PC-9 (cell line): ENCODE data around the gene VWDE. TPM values are rescaled to one million over a fixed set of nuclear protein-coding genes. Genes with fewer than 3 reads are reported as not detected.
"Not testable (repeated sequence)": the region's sequence is repeated elsewhere in the genome, so short reads cannot be mapped to it uniquely, and the experiment has no call there.

ENCODE experiments used
- Bru-seq: library from RNA; stranded (reverse); fragments of 400-500 nt; gene quantifications from one replicate; lab custom pipeline; 2021; lab: Mats Ljungman, UMichigan
- BruChase-seq, 2 experiments: library from RNA; stranded (reverse); fragments of 400-500 nt; gene quantifications; one replicate each; lab custom pipeline; 2021; lab: Mats Ljungman, UMichigan
- BruUV-seq: library from RNA; stranded (reverse); fragments of 400-500 nt; replicated peaks from 2 replicates; lab custom pipeline; 2021; lab: Mats Ljungman, UMichigan
- CTCF ChIA-PET: fragments of 300-600 bp; sonication (Branson Sonifier 250); formaldehyde crosslinking; loops from one replicate; lab custom pipeline; 2022; ENCODE audit warnings: antibody characterized with exemption; lab: Charles Lee
- POLR2A ChIA-PET: fragments of 300-600 bp; sonication (Branson Sonifier 250); formaldehyde crosslinking; loops from one replicate; lab custom pipeline; 2022; ENCODE audit warnings: antibody characterized with exemption; ENCODE audit not compliant: unreplicated experiment; lab: Charles Lee
- DNase-seq, 2 experiments: peaks; one replicate each; pipeline versions ENCODE4 v3.0.0 to v3.0.0-alpha.2; 2015 to 2022; ENCODE audit warnings: mixed read lengths in 1 of 2
- H2AFZ ChIP-seq: fragments of 200-600 bp; sonication (generic); 2 replicates; pipeline ENCODE4 v1.8.1; 2017; ENCODE audit warnings: antibody characterized with exemption
- H3F3A ChIP-seq: fragments of 200-600 bp; sonication (generic); 2 replicates; pipeline ENCODE4 v1.8.1; 2017; ENCODE audit warnings: antibody characterized with exemption, mild to moderate bottlenecking, low read depth; ENCODE audit not compliant: insufficient read depth
- H3K27ac ChIP-seq: fragments of 200-600 bp; sonication (generic); 2 replicates; pipeline ENCODE4 v1.6.1; 2016; ENCODE audit warnings: mixed run types
- H3K27me3 ChIP-seq: fragments of 200-600 bp; sonication (generic); 2 replicates; pipeline ENCODE4 v1.6.1; 2016; ENCODE audit warnings: low read depth, mixed run types; ENCODE audit not compliant: insufficient read depth
- H3K36me3 ChIP-seq: fragments of 200-600 bp; sonication (generic); 2 replicates; pipeline ENCODE4 v1.6.1; 2016; ENCODE audit warnings: low read depth, mixed run types
- H3K4me1 ChIP-seq: fragments of 200-600 bp; sonication (generic); replicated peaks from 2 replicates; pipeline ENCODE4 v1.6.1; 2016; ENCODE audit warnings: mixed run types; ENCODE audit not compliant: insufficient read depth
- H3K4me2 ChIP-seq: fragments of 200-600 bp; sonication (generic); 2 replicates; pipeline ENCODE4 v1.6.1; 2017; ENCODE audit warnings: mixed run types
- H3K4me3 ChIP-seq: fragments of 200-600 bp; sonication (generic); 2 replicates; pipeline ENCODE4 v1.6.1; 2016; ENCODE audit warnings: mixed run types
- H3K79me2 ChIP-seq: fragments of 200-600 bp; sonication (generic); 2 replicates; pipeline ENCODE4 v1.6.1; 2017; ENCODE audit warnings: low read depth, mixed run types
- H3K9me2 ChIP-seq: fragments of 200-600 bp; sonication (generic); 2 replicates; pipeline ENCODE4 v1.8.1; 2017; ENCODE audit warnings: mild to moderate bottlenecking; ENCODE audit not compliant: insufficient read depth
- H3K9me3 ChIP-seq: fragments of 200-600 bp; sonication (generic); 2 replicates; pipeline ENCODE4 v1.8.1; 2016; ENCODE audit warnings: low read depth; ENCODE audit not compliant: insufficient read depth
- H4K20me1 ChIP-seq: fragments of 200-600 bp; sonication (generic); 2 replicates; pipeline ENCODE4 v1.8.1; 2017; ENCODE audit not compliant: insufficient read depth
- EZH2 ChIP-seq: fragments of 200-600 bp; sonication (generic); IDR thresholded peaks from 2 replicates; pipeline ENCODE4 v1.8.0; 2017; ENCODE audit warnings: antibody characterized with exemption, low read depth
- intact Hi-C: fragments of 100-400 bp; cut with micrococcal nuclease; formaldehyde crosslinking; loops from one replicate; pipeline ENCODE4 v1.10.0; 2022; ENCODE audit not compliant: unreplicated experiment
- long read RNA-seq: library from polyadenylated mRNA; stranded (forward); transcript quantifications from one replicate; pipeline ENCODE4 v2.0.0, GENCODE V29; 2022
- total RNA-seq: library from RNA; stranded (reverse); gene quantifications from 2 replicates; pipeline ENCODE4 v1.2.3, GENCODE V29; 2021
- TF ChIP-seq, protein P1 (sequence below): fragments of 200-600 bp; sonication (generic); conservative IDR thresholded peaks from 2 replicates; pipeline ENCODE4 v1.6.1; 2017; ENCODE audit warnings: mixed run types, antibody characterized with exemption, mild to moderate bottlenecking, moderate library complexity

The VWDE gene
- 27.3 and 28.8 TPM in 2 replicates for total RNA-seq
- percentile 80 among the genes with signal in this experiment for Bru-seq, nascent RNA
- BruChase-seq, experiment 1, labeled RNA remaining after a 2-hour chase = percentile 92 among the genes with signal in this experiment
- percentile 54 among the genes with signal in this experiment for BruChase-seq, experiment 2, labeled RNA remaining after a 6-hour chase
- long read RNA-seq, full-length matches to known transcripts = 6 of 13 reads
- long read RNA-seq, partial matches to known transcripts = 5 of 13 reads
- long read RNA-seq, other reads (novel, unspliced or antisense) = 2 of 13 reads

DNA sequence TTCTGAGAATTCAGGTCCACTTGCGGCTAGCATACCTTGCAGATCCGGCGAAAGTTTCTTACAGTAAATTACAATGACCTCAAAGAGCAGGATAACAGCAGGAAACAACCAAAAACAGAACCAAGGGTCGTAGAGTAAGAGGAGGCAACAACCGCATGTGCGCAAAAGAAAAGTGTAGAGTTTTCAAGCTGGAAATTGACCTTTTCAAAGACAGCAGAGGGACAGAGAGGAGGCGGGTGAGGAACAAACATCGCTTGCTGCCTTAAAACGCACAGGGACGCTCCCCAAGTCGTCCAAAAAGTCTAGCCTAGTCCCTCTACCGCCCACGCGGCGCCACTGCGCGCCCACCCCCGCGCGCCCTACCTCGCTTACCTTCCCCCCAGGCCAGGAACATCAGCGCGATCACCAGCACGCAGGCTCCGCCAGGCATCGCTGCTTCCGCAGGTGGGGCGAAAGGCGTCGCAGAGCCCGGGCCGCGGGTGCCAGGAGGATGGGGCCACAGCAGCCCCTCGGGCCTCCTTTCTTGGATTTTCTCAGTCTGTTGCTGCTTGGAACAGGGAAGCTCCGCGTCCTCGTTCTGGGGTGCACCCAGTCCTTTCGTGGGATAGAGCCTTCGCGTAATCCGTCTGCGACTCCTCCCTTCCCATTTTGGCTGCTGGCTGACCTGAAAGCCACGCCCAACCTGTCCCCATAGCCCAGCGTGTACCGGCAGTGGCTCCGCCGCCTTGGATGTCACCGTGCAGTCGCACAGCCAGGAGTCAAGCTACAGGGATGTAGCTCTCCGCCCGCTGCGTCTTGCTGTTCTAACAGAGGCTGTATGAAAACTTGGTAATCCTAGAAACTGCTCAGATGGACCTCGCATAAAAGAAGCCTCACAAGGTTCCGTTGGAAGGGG is at the start of gene VWDE:
Gene VWDE (minus strand): TSS at position 579 of the 895 bp plus-strand sequence. CDS start 149 bp downstream, at position 430.
- CTCF ChIA-PET = interaction anchor here (0.7 kb wide), 1 partner anchor 55 kb away, joined by 3 read pairs; no protein-coding TSS in a partner anchor
- POLR2A ChIA-PET = interaction anchor here (0.6 kb wide), 5 partner anchors 13 to 193 kb away, joined by 3 to 6 read pairs (median 6); partner anchors contain the start of gene TMEM106B
- Histone ChIP-seq H3K4me1 (peaks cover 30% of the 10 kb centered on the region), H3K9me3 (no peaks in the 10 kb centered on the region), H4K20me1 (no peaks in the 10 kb centered on the region), H3K4me3 (peak within 1 kb of the TSS; percentile 97), H3K27me3 (no peaks in the 10 kb centered on the region), H3K9me2 (no peaks in the 10 kb centered on the region), H3K27ac (peak within 1 kb of the TSS; percentile 66), H2AFZ (peak within 1 kb of the TSS; percentile 95), H3K79me2 (peaks cover 47% of the 10 kb centered on the region), H3K36me3 (peaks cover 2% of the 10 kb centered on the region; the same call in 1 of the 2 replicates), H3F3A (peaks cover 11% of the 10 kb centered on the region; the same call in 1 of the 2 replicates), H3K4me2 (peak within 1 kb of the TSS; percentile 79)
- TF ChIP-seq, protein P1, sequence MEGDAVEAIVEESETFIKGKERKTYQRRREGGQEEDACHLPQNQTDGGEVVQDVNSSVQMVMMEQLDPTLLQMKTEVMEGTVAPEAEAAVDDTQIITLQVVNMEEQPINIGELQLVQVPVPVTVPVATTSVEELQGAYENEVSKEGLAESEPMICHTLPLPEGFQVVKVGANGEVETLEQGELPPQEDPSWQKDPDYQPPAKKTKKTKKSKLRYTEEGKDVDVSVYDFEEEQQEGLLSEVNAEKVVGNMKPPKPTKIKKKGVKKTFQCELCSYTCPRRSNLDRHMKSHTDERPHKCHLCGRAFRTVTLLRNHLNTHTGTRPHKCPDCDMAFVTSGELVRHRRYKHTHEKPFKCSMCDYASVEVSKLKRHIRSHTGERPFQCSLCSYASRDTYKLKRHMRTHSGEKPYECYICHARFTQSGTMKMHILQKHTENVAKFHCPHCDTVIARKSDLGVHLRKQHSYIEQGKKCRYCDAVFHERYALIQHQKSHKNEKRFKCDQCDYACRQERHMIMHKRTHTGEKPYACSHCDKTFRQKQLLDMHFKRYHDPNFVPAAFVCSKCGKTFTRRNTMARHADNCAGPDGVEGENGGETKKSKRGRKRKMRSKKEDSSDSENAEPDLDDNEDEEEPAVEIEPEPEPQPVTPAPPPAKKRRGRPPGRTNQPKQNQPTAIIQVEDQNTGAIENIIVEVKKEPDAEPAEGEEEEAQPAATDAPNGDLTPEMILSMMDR = no peak; the same call in 1 of the 2 replicates
- TF ChIP-seq EZH2 = no peak
- peak; percentile 83 to 88 for DNase-seq
- BruUV-seq = TSS peak; percentile 65
- intact Hi-C loops = loop anchor here (1.0 kb wide), 1 partner anchor 20 kb away; no protein-coding TSS in a partner anchor

DNA sequence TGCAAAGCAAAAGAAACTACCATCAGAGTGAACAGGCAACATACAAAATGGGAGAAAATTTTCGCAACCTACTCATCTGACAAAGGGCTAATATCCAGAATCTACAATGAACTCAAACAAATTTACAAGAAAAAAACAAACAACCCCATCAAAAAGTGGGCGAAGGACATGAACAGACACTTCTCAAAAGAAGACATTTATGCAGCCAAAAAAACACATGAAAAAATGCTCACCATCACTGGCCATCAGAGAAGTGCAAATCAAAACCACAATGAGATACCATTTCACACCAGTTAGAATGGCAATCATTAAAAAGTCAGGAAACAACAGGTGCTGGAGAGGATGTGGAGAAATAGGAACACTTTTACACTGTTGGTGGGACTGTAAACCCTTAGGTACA is 49.5 kb upstream of the VWDE start:
- H3K27ac ChIP-seq, H3K36me3 ChIP-seq, CTCF ChIA-PET, H3K4me2 ChIP-seq, H3K79me2 ChIP-seq, H3K4me1 ChIP-seq, H3K27me3 ChIP-seq, BruUV-seq, H3K4me3 ChIP-seq, H3K9me3 ChIP-seq, H2AFZ ChIP-seq, intact Hi-C loops, H3K9me2 ChIP-seq, H4K20me1 ChIP-seq, DNase-seq, H3F3A ChIP-seq, POLR2A ChIA-PET: not testable (repeated sequence)

DNA sequence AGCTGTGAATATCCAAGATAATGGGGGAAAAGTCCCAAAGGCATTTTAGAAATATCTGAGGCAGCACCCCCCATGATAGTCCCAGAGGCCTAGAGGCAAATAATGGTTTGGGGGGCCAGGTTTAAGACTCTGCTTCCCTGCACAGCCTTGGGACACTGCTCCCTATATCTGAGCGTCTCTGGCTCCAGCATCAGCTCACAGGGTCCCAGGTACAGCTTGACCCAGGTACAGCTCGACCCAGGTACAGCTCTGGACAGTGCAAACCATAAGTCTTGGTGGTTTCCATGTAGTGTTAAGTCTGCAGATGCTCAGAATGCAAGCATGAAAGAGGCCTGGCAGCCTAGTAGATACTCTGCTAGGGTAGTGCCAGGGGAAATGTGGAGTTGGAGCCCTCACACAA is 47.0 kb upstream of the VWDE start:
- CTCF ChIA-PET = no interaction called here
- intact Hi-C loops = no loop called here

More for the DNA sequence above, 47.0 kb upstream of the VWDE start:
- TF ChIP-seq, protein P1 = no peak
- no peak for TF ChIP-seq EZH2
- no peak for DNase-seq
- Histone ChIP-seq H3K79me2 (no peaks in the 10 kb centered on the region), H3K4me1 (no peaks in the 10 kb centered on the region), H3K4me3 (no peak overlapping the region), H3K27me3 (no peaks in the 10 kb centered on the region), H2AFZ (no peak overlapping the region), H3K9me3 (no peaks in the 10 kb centered on the region), H3K9me2 (no peaks in the 10 kb centered on the region), H4K20me1 (no peaks in the 10 kb centered on the region), H3K36me3 (no peaks in the 10 kb centered on the region), H3F3A (no peaks in the 10 kb centered on the region), H3K27ac (no peak overlapping the region), H3K4me2 (no peak overlapping the region)
- BruUV-seq = no TSS peak
- POLR2A ChIA-PET = no interaction called here
